GM19193 (cell line): Measurements from ENCODE around the gene IFT22.

Experiments
- POLR2A ChIP-seq: IDR thresholded peaks from 4 replicates; pipeline ENCODE4 v1.6.1; 2011; ENCODE audit not compliant: insufficient read depth, insufficient read length; ENCODE audit errors: extremely low read depth

Gene IFT22

GRCh38 chr7:101332026-101332425 lies 10.4 kb upstream of the IFT22 start:
- no peak for TF ChIP-seq POLR2A

GRCh38 chr7:101330011-101330484 lies 8.4 kb upstream of the IFT22 start:
- TF ChIP-seq POLR2A, result no peak

GRCh38 chr7:101328159-101328558 lies 6.5 kb upstream of the IFT22 start:
- TF ChIP-seq POLR2A, result no peak

- TF ChIP-seq POLR2A, result no peak
Observed at GRCh38 chr7:101319401-101319800, 2.2 kb downstream of the IFT22 start.

- TF ChIP-seq POLR2A, result no peak
Observed at GRCh38 chr7:101315336-101315735, 6.3 kb downstream of the IFT22 start.

- no peak for TF ChIP-seq POLR2A
Observed at GRCh38 chr7:101308245-101309085, 13.1 kb downstream of the IFT22 start.

- no peak for TF ChIP-seq POLR2A
Observed at GRCh38 chr7:101306307-101306706, 15.3 kb downstream of the IFT22 start.

- no peak for TF ChIP-seq POLR2A
Observed at GRCh38 chr7:101303102-101303701, 18.4 kb downstream of the IFT22 start.

- no peak for TF ChIP-seq POLR2A
Observed at GRCh38 chr7:101302641-101303101, 18.9 kb downstream of the IFT22 start.

- TF ChIP-seq POLR2A, result no peak
Observed at GRCh38 chr7:101300465-101301376, 20.9 kb downstream of the IFT22 start.

- no peak for TF ChIP-seq POLR2A
Observed at GRCh38 chr7:101299511-101300464, 21.8 kb downstream of the IFT22 start.

GRCh38 chr7:101294832-101295121 lies 26.8 kb downstream of the IFT22 start:
- no peak for TF ChIP-seq POLR2A

- no peak for TF ChIP-seq POLR2A
Observed at GRCh38 chr7:101294039-101294831, 27.4 kb downstream of the IFT22 start.
